ENCODE measurements around the gene MIX23.
A peak's percentile ranks its signal among the peaks of the same experiment; 100 is the strongest.

The MIX23 gene

DNA sequence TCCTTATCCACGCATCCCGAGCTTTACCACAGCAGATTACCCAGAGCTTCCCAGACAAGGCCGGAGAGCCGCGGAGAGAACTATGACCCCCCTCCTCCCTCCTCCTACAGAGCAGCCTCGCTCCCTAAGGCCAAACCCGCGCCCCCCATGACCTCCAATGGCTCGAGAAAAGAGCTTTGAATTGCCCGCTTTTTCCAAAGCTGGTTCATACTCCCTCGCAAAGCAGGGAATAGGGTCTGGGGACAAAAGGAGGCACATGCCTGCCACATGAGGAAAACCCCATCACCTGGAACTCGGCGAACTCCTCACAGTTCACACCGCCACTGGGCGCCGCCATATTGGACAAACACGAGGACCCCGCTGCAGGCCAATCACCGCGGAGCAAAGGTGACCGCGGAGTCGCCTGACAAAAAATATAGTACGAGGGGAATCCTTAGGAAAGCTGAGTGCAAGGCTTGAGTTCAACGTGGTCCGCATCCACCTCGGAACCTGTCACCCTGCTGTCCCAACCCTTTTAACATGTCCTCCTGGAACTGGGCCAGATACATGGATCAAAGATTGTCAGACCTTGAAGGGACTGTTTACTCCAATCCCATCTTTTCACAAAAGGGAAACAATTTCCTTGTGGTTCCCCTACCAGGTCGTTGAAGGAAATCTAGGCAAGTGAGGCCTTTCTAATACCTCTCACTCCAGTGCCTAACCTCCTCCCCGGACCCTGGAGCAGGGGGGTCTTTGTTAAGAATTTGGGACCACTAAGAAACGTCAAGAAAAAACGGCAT is at the start of gene MIX23:
MIX23 (minus strand) TSS at position 344 of the 779 bp plus-strand sequence; CDS start at position 337, 7 bp downstream.
- peak; percentile 94 for DNase-seq

DNA sequence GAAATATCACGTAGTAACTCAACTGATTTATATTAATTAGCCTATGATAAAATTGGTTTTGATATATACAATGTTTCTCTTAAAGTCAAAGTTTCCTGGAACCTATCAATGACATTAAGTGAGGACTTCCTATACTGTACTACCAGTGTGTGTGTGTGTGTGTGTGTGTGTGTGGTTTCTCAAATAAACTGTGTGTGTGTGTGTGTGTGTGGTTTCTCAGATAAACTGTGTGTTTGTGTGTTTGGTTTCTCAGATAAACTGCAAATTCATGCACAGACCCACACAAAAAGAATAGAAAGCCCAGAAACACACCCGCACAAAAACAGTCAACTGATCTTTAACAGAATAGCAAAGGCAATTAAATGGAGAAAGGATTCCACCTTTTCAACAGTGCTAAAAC is 47.3 kb upstream of the MIX23 start:
- peak; percentile 60 for DNase-seq

DNA sequence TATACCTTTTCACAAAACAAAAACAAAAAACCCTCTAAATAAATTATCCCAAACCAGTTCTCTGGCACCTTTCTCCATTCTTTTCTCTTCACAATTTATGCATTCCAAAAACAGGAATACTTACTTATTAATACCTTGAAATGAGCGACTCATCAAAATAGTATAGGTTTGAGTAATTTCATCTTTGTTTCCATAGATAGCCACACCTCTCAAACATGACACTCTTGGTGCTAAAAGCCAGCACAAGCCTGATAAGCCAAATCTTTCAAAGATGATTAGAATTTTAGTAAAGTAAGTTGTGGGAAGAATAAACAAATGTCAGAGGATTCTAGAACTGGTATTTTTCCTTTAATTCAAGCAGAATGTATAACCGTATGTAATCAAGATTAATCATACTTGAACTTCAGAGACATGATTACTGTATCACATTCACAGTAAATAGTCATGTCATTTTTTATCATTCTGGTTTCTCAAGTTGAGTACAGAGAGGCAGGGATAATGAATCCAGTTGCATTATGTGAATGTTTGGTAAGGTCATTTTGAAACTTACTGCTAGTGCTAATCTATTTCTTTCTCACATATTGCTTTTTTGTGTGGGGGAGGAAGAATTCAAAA is 44.9 kb upstream of the MIX23 start:
- no peak for DNase-seq

DNA sequence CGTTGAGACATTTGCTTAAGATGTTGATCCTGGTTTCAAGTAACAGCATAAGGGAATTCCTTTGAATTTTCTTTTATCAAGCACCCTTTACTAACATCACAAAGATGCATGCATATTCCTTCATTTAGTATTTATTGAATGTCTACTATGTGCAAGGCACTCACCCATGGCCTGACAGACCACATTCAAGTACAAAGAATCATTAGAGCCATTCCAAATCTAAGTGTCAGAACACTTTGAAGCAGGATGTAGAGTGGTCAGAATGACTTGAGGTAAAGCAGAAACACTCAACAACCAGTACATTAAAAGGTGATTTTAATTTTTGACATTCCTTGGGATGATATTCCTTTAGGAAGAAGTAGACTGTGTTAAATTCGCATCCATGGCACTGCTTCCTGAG is 38.8 kb upstream of the MIX23 start:
- no peak for DNase-seq

DNA sequence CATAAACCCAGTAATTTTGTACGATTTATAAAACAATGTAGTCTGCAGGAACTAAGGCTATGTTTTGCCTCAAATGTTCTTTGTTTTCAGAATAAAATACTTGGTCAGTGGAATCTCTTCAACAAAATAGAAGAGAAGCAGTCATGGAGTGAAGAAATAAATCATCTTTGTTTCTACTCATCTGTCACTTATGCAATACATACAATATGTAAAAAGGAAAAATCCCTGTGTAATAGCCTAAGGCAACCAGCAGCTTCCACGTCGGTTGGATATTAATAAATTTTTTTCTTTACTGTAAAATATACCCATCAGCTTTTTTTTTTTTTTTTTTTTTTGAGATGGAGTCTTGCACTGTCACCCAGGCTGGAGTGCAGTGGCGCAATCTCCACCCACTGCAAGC is 38.1 kb upstream of the MIX23 start:
- DNase-seq: no peak

DNA sequence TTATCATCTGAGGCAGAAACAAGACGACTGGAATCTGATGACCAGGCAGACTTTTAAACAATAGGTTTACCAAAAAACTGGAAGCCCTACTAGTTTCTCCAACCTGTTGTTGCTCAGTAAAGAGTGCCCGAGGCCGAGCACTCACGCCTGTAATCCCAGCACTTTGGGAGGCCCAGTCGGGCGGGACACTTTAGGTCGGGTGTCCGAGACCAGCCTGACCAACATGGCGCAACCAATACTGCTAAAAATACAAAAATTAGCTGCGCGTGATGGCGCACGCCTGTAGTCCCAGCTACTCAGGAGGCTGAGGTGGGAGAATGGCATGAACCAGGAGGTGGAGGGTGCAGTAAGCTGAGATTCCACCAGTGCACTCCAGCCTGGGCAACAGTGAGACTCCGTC is 33.9 kb upstream of the MIX23 start:
- DNase-seq: no peak

DNA sequence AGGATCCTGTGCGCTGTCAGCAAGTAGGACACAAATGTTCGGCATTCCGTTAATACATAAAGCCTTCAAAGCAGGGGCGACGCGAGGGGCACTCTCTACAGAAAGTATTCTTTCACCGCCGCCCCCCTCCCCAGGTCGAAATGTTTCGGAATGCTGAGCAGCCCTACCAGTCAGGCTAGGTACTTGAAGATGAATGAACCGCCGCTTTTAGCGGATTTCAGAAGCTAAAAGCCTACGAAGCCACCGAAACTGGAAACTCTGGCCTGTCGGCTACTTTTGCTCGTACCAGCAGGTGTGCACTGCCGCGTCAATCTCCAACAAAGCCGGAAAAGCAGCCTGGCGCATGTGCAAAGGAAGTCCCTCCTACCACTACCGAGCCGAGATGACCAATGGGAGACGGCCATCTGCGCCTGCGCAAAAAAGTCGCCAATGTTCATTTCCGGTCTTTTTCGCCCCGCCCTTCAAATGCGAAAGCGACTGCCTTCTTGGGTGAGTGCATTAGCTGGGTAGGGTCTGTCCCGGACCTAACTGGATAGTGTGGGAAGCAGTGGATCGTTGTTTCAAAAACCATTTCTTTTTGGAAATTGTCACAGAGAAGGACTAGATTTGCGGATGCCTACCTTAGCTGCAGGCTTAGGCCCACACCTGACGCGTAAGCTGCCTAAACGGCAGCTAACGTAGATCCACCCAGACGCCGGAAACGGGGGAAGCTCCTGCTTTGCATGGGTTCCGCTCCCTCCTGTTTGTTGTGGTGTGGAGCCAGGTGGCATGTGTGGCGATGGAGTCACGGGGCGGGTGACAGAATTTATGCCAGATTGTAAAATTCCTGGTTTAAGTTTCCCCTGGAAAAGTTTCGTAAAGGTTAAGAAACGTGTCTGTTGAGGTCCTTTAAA is 33.0 kb upstream of the MIX23 start, which contains the start of gene WDR5B:
WDR5B (minus strand) TSS at position 301 of the 893 bp plus-strand sequence. CDS start 534 bp downstream, outside the sequence.
- peak; percentile 99 for DNase-seq

DNA sequence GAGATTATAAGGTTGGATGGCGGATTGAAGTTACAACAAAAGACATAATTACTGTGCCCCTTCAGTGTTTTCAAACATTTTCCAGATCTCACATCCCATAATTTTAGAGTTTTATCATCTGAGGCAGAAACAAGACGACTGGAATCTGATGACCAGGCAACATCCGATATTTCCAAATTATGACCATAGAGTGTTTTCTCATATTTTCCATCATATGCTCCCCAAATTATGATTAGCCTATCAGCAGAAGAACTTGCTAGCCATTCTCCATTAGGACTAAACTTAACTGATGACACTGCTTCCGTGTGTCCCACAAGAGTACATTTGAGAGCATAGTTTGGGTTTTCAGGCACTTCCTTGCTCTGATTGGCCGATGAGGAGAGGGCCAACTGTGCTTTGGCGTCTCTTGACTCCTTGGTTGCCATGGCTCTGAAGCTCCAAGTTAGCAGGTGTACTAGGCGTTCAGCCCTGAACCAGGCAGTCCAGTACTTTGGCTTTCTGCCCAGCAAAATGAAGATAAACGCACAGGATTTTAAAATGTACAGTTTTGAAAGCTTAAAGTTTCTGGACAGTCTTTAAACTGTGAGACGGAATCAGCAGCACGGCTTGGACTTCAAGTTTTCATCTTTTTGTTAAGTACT is 32.2 kb upstream of the MIX23 start:
- DNase-seq: peak; percentile 80

DNA sequence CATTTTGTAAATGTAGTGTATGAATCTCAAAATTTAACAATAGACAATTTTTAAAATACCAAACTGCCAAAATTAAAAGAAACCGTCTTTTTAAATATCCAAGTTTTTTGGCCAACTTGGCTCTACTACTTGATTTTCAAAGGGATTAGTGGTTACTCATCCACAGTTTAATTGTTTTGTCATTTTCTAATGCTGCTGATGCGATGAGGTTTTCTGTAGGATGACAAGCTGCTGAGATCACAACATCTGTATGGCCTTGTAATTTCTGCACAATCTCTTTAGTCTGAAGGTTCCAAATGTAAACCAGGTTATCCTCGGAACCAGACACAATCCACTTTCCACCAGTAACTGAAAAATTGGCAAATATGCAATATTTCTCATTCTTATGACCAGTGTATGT is 31.4 kb upstream of the MIX23 start:
- DNase-seq: no peak

DNA sequence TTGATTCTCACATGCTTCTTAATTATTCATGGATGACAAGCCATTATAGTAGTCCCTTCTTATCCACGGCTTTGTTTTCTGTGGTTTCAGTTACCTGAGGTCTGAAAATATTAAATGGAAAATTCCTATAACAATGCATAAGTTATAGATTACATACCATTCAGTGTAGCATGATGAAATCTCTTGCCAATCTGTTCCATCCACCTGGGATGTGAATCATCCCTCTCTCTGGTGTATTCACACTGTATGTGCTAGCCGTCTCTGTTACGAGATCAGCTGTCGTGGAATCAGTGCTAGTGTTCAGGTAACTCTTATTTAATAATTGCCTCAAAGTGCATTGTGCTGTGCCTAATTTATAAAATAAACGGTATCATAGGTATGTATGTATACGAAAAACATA is 27.6 kb upstream of the MIX23 start:
- no peak for DNase-seq

DNA sequence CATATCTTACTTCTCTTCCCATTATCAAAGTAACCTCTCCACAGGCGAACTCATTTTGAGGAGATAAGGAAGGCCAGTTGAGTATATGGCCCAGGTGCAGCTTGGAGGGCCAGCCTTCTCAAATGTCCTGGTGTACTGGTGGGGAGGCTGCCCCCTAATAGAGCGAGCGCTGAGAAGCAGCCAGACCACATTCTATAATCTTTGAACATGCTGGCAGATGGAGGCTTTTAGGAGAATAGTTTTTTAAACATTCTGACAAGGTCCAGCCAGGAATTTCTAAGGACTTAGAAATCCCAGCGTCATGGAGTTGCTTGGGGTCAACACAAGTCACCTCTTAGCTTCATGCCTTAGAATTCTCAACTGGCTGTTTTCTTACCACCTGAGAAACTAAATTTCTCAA is 27.1 kb upstream of the MIX23 start:
- no peak for DNase-seq

DNA sequence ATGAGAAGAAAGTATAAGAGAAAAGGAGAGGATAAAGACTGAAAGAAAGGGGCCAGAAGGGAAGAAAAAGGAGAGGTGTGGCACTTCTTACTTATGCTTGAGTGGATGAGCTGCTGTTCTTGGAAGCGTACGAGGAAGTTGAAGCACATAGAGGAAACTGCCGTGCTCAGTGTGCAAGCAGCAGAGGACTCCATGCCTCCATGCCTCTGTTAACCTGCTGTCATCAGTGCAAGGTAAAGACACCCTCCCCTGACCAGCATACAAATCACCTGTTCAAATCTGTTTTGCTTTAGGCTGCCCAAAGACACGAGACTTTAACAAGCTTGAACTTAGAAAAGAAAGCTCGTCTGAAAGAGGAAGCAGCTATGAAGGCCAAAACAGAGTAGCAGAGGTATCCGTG is 26.4 kb upstream of the MIX23 start:
- peak; percentile 24 for DNase-seq

DNA sequence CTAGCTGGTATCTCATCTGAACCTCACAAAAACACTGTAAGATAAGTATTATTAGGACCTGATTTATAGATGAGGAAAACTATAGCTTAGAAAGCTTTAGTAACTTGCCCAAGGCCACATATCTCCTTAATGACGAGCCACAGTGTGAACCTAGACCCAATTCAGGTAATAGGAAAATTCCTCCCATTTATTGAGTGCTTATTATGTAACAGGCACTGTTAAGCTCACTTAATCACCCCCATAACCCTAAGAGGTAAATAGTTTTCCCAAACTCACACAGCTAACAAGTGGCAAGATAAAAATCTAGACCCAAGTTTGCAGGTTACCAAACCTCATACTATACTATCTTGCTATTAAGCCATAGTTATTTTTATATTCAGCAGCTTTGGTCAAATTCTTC is 24.9 kb upstream of the MIX23 start:
- DNase-seq: no peak

DNA sequence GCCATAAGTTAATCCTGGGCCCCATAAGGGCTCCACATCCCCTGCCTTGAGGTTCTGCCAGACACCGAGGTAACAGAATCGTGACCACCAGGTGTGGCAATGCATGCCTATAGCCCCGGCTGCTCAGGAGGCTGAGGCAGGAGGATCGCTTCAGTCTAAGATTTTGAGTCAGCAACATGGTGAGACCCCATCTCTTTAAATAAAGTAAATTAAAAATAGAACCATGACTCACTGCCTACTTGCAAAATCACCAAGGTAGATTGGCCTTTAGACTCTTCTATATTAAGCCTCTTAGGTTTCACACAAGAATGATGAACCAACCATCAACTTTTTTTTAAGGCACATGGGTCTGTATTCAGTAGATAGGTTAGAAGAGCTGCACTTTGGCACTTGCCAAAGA is 23.2 kb upstream of the MIX23 start:
- DNase-seq: no peak

DNA sequence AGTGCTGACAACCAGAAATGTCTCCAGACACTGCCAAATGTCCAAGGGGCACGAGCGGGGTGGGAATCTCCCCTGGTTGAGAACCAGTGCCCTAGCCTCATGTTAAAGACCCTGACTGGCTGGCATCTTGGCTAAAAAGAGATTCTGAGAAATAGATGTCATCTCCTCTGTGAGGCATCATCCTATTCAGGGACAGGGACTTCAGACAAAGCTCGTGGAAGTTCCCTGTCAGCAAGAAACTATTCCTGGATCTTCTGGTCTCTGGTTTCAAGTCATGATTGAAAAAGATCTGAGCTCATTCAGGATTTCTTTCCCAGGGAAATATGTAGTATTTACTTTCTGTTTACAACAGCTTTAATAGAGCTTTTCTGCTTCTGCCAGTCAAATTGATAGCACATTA is 22.0 kb upstream of the MIX23 start:
- DNase-seq: no peak

DNA sequence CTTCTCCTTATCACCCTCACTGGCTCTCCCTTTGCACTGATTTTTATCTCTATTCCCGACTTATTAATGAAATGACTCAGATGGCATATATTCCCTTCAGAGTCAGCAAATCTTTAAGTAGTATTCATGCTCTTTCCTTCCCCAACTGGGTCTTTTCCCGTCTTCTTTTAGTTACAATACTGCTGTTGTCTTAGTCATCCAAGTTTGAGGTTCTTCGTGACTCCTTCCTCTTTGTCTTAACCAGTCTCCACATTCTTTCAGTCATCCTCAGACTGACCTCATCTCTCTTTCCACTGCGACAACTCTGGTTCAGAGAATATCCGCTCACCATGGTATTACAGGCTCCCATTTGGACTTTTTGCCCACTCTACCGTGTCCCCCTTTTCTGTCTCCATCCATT is 20.5 kb upstream of the MIX23 start:
- no peak for DNase-seq

DNA sequence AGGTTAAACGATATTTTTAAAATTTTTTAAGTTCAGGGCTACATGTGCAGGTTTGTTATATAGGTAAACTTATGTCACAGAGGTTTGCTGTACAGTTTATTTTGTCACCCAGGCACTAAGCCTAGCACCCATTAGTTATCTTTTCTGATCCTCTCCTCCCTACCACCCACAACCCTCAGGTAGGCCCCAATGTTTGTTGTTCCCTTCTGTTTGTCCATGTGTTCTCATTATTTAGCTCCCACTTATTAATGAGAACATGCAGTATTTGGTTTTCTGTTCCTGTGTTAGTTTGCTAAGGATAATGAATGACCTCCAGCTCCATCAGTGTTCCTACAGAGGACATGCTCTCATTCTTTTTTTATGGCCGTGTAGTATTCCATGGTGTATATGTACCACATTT is 15.9 kb upstream of the MIX23 start:
- no peak for DNase-seq

DNA sequence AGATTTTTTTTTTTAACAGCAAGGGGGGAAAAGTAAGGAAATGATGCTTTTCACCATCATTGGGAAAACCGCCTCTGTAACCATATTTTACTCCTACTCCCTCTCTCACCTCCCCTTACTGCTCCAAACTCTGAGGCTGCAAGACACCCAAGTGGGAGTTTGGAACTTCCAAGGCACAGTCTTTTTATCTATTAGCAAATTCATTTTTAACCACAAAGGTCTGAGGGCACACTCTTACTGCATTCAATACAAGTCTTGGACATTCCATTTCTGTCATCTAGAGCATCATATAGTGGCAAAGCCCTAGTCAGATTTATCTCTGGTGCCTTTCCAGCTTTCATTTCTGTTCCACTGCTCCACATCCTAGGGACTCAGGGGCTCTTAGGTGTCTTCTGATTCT is 14.2 kb upstream of the MIX23 start:
- no peak for DNase-seq

DNA sequence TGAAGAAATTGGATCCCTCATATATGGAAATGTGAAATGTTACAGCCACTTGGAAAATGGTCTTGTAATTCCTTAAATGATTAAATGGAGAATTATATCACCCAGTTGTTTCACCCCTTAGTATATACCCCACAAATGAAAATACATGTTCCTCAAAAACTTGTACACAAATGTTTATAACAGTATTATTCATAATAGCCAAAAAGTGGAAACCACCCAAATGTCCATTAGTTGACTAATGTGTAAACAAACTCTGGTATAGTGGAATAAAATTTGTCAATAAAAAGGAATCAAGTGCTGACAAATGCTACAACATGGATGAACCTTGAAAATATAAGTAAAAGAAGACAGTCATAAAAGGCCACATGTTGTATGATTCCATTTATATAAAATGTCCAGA is 13.5 kb upstream of the MIX23 start:
- DNase-seq: no peak

DNA sequence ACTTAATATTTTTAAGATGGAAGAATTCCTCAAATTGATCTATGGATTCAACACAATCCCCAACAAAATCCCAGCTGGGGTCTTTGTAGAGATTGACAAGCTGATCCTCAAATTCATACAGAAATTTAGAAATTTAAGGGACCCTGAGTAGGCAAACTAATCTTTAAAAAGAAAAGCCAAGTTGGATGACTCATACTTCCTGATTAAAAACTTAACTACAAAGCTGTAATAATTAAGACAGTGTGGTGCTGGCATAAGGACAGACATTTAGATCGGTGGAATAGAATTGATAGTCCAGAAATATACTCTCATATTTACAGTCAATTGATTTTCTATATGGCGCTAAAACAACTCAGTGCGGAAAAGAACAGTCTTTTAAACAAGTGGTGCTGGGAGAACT is 12.6 kb upstream of the MIX23 start:
- peak; percentile 30 for DNase-seq

DNA sequence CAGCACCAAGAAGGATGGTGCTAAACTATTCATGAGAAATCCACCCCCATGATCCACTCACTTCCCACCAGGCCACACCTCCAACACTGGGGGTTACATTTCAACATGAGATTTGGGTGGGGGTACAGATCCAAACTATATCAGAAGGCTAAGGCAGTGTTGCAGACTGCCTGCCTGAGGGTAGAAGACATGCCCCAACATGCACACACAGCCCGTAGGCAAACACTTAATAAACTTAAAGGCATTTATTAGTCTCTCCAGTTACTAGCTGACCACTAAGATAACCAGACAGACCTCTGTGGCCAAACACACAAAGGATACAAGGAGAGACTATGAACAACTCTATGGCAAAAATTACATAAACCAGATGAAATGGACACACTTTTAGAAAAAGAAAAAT is 11.1 kb upstream of the MIX23 start:
- no peak for DNase-seq

DNA sequence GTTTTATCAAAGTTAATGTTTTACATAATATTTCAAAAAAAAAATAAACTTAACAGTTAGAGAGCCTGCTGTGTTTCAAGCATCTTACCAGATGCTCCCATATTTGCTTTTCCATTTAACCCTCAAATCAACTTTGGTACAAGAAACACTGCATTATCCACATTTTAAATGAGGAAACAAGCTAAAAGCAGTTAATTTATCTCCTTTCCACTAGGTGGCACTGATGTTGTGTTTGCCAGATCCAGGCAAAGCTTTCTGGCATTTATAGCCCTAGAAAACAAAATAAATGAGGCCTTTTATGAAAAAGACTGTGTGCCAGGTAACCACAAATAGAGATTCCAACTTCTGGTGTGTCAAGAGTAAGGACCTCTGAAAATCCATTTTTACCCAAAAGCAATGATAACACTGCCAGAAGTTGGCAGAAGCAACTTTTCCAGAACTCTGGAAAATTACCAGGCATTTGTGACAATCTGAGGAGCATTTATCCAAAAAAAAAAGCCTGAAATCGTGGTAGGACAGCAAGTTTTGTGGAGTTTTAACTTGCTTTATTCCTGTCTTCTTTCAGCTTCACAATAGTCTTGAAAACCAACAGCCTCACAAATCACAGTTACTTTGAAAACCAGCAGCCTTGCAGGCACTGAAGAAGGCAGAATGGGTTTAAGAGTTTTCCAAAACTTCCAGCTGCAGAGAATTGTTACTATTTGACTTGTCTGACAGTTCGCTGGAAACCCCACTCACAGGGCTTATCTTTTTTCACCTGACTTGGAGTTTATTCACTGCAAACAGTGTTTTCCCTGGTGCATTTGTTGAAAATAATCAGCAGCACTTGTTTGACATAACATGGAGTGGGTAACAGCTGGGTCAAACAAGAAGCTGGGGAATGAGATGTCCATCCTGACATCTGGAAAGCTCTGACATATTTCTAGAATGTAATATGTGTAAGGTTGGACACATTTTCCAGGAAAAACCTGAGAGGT is 10.1 kb upstream of the MIX23 start:
- DNase-seq: peak; percentile 87
